ENCODE data around the gene MYBBP1A.

DNA sequence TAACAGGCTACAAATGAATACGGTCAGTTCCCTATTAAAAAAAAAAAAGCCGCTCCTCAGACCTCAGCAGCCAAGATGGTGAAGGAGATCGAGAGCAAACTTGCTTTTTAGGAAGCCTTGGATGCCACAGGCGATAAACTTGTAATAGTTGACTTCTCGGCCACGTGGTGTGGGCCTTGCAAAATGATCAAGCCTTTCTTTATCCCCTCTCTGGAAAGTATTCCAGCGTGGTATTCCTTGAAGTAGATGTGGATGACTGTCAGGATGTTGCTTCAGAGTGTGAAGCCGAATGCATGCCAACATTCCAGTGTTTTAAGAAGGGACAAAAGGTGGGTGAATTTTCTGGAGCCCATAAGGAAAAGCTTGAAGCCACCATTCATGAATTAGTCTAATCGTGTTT, 16.9 kb upstream of the MYBBP1A start:
- TF ChIP-seq, protein P1, sequence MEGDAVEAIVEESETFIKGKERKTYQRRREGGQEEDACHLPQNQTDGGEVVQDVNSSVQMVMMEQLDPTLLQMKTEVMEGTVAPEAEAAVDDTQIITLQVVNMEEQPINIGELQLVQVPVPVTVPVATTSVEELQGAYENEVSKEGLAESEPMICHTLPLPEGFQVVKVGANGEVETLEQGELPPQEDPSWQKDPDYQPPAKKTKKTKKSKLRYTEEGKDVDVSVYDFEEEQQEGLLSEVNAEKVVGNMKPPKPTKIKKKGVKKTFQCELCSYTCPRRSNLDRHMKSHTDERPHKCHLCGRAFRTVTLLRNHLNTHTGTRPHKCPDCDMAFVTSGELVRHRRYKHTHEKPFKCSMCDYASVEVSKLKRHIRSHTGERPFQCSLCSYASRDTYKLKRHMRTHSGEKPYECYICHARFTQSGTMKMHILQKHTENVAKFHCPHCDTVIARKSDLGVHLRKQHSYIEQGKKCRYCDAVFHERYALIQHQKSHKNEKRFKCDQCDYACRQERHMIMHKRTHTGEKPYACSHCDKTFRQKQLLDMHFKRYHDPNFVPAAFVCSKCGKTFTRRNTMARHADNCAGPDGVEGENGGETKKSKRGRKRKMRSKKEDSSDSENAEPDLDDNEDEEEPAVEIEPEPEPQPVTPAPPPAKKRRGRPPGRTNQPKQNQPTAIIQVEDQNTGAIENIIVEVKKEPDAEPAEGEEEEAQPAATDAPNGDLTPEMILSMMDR (IDR thresholded peaks at IDR 0.05; ENCODE audit: low read depth, low read length), result no peak
- no peak for TF ChIP-seq EZH2phosphoT487 (IDR thresholded peaks at IDR 0.05; ENCODE audit: low read depth)
